Activated gamma-delta T cell treated with anti-CD3 and anti-CD28 coated beads, Interleukin-2, amount 50 U/mL, for 16 hours (primary cell): ENCODE data around the gene RAPH1.
"Not testable (repeated sequence)": the region's sequence is repeated elsewhere in the genome, so short reads cannot be mapped to it uniquely, and the experiment has no call there.

Source experiments
- DNase-seq: peaks from one replicate; pipeline ENCODE4 v3.0.0-alpha.2; 2020; ENCODE audit warnings: low read depth

RAPH1 gene

DNA sequence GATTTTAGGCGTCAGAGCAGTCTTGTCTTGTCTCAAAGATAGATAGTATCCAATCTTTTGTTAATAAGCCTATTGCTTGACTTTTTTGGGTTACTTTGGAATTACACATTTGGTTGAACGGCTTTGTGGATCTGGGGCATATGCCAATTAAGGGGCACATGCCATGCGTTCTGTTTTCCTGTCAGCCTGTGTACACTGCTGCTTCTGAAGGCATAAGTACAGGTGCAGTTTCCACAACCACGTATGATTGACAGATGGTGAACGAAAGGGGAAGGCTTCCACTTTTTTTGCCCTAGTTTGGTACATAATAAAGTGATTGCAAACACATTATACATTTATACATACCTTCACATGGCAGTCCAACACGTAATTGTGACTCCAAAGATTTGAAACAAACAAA, 102.3 kb downstream of the RAPH1 start:
- DNase-seq: no peak

DNA sequence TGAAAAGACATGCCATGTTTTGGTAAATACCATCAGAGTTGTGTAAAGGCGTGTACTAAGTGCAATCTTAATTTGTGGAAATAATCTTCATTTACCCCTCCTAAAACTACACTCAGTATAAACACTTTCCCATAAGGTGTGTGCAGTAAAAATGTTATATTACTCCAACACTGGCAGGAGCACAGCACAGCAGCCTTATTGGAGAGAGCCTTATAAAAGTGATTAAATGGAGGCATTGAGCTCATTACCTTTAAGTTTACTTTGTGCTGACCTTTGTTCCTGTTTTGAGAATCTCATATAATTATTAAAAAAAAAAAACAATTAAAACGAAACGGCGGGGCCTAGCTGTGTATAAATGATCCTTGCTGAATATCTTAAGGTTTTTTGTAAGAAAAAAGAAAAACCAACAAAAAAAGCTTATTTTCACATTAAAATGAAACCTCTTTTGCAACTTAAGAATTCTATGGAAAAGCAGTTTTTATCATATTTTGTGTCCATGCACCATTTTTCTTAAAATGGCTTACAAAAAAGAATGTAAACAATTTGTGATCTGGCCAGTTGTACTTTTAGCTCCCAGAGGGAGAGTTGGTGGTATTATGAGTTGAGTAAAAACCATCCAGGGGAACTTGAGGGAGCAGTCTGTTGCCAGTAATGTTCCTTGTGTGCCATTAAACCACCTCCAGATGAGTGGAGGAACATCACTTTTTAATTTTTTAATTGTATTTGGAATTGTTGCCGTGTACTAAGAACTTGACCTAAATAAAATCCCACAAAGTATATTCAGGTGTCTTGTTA, 103.5 kb downstream of the RAPH1 start:
- no peak for DNase-seq

DNA sequence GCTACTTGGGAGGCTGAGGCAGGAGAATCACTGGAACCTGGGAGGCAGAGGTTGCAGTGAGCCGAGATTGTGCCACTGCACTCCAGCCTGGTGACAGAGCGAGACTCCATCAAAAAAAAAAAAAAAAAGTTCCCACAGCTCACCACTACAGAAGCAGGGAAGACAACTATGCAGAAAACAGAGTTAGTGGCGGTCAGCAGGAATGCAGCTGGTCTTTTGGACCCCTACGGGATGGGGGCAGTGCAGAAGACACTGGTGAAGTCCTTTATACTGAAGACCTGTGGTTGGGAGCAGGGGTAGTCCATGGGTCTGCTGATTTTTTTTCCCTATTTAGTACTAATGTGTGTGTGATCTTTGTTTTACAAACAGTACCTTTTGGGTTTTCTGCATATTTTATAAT, 105.5 kb downstream of the RAPH1 start:
- DNase-seq: not testable (repeated sequence)

DNA sequence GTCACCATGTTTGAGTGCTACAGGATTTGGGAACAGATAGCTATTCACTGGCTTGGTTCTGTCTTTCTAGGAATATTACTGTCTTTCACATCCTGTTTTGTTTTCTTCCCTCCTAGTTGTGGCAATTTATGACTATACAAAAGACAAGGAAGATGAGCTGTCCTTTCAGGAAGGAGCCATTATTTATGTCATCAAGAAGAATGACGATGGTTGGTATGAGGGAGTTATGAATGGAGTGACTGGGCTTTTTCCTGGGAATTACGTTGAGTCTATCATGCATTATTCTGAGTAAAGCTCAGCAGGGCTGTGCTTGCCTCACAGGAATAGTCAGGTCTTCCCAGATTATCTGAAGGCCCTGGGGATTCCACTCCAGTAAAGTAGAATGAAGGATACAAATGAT, 108.0 kb downstream of the RAPH1 start:
- no peak for DNase-seq

DNA sequence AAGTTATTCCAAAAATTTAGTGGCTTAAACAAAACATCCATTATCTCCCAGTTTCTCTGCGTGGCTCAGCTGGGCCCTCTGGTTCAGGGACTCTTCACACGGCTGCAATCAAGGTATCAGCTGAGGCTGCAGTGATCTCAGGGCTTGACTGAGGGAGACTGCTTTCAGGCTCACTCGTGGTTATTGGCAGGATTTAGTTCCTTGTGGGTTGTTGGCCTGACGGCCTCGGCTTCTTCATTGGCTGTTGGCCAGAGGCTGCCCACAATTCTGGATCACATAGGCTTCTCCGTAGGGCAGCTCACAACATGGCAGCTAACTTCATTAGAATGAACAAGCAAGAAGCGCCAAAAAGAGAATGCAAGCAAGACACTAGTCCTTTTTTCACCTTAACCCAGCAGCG, 116.8 kb downstream of the RAPH1 start:
- no peak for DNase-seq

DNA sequence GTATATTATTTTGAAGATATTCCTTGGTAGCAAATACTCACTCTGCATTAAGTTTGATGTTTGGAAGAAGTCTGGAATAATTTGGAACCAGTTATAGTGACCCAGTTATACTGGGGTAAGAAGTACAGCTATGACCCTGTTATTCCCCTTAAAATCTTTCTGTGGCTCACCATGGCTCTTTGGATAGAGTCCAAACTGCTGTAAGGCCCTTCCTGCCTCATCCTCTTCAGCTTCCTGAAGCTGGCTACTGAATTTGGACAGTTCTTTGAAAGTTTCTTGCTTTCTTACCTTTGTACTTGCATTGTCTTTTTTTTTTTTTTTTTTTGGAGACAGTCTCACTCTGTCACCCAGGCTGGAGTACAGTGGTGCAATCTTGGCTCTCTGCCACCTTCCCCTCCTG, 121.3 kb downstream of the RAPH1 start:
- DNase-seq: no peak

DNA sequence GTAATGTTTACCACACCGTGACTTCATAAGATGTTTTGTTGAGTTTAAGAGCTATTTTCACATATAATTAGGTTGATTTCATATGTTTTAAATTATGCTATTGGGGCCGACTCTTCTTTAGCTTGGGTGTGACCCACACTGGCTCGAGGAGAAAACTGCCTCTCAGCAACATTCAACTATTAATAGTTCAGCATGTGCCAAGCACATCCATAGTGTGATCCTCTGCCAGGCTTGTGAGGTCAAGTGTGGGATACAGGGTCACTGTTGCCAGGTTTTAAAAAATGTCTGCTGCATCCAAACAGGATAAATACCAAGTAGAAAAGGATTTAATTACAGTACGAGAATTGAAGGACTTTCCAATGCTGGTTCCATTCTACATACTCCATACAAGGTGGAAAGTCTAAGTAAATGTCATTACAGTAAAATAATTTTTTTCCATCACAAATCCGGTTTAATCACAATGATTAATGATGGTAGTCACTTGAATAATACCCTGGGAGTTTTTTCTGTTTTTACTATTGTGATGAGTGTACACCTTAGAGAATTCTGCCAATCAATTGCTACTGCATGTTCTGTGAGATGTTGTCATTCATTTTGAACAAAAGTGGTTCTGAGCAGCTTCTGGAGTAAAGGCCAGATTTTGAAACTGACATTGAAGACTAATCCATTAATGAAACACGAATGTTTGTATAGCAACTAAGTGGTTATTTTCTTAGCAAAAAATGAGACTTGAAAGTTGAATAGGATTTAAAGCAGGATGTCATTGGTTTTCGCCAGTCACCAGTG, 122.4 kb downstream of the RAPH1 start:
- no peak for DNase-seq

DNA sequence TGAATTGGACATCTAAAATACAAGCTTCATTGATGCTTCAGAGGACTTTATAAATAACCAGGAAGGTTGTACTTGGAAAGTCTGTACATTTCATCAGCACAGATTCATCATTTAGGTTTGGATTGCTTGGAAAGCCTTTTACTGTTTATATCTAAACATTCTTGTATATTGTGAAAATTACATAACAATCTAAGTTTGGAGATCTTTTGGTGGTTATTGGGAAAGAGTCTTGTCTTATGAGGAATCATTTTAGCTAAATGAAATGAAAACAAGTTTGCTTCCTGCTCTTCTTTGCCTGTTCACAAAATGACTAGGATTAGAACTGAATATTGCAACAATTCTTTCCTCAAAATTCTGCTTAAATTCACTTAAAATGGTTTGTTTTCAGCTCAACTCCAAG, 127.6 kb downstream of the RAPH1 start:
- DNase-seq: no peak

DNA sequence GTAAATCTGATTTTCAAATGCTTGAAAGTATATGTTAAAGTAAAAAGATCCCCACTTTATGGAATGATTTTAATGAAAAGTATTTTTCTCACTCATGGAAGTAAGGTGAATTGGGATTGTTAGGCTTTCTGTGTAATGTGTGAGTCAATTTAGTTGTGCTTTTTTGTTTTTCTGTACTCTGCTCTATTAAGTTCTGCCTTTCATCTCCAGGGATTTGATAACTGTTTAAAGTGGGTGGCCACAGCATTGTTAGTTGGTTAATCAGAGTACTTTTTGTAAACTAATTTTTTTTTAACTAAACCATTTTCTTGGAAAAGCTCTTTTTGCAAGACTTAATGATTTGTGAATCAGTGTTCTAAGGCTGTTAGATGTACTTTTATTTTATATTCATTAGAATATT, 130.1 kb downstream of the RAPH1 start:
- no peak for DNase-seq

DNA sequence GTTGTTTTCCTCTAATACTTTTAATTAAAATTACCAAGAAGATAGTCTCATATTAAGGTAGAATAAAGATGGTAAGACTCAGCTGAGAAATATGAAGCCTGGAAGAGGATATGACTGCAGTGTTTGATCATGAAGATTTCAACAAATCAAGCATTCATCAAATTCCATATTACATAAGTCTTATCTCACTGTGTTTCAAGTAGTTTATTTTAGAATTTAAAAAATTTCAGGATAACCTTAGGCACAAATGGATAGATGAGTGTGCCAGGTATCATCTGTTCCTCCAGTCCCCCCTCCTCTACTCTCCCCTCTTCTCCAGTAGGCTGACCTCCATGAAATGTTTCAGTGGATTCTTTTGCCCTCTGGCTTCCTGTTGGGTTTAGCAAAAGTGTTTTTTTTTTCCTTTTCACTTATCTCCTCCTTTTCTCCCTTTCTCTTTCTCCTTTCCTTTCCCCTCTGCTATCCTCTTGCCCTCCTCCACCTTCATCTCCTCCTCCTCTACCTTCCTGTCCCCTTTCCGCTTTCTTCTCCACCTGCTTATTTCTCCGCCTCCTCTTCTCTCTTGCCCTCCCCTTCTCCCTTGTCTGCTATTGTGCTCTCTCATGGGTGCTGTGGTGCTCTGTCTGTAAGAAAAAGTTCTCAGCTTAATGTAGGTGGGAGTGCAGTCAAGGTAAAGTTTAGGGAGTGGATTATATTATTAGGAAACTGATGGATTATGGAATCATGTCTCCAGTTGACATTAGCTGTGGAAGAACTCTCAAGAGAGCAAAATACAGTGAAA, 134.1 kb downstream of the RAPH1 start:
- DNase-seq: no peak

DNA sequence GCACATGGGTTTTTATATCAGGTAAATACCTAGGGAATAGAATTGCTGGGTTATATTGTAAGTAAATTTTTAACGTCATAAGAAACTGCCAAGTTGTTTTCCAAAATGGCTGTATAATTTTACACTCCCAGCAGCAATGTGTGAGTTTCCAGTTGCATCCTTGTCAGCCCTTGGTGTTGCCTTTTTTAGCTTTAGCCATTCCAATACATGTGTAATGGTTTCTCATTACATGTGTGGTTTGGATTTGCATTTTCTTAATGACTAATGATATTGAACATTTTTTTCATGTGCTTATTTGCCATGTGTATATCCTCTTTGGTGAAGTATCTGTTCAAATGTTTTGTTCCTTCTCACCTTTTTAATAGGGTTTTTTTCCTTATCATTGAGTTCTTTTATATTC, 136.1 kb downstream of the RAPH1 start:
- no peak for DNase-seq

DNA sequence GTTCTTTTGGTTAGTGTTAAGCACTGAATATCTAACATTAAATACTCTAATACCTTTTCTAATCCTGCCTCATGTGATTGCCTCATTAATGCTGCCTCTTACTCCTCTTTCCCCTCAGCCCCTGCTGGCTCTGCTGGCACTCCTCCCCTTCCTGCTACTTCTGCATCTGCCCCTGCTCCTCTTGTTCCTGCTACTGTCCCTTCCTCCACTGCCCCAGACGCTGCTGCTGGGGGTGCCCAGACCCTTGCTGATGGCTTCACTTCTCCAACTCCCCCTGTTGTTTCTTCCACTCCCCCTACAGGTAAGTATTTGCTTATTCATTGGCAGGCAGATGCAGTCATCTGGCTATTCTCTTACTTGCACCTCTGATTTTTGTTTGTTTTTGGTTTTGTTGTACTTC, 138.4 kb downstream of the RAPH1 start:
- no peak for DNase-seq

DNA sequence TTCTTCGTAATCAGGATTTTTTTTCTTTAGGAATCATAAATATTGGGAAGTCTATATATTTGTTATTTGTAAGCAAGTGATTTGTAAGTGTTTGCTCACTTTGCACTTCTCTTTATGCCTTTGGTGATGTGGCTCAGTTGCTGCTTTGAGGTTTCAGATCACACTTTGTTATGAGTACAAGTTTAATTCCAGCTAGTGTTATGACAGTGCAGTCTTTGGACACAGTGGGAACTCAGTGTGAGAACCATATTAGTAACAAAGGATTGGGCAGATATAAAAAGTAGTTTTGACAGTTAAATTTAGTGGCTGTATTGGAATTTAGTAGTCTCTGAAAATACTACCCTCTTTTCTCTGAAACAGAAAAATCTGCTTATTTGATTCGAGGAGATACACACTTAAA, 139.2 kb downstream of the RAPH1 start:
- DNase-seq: no peak

DNA sequence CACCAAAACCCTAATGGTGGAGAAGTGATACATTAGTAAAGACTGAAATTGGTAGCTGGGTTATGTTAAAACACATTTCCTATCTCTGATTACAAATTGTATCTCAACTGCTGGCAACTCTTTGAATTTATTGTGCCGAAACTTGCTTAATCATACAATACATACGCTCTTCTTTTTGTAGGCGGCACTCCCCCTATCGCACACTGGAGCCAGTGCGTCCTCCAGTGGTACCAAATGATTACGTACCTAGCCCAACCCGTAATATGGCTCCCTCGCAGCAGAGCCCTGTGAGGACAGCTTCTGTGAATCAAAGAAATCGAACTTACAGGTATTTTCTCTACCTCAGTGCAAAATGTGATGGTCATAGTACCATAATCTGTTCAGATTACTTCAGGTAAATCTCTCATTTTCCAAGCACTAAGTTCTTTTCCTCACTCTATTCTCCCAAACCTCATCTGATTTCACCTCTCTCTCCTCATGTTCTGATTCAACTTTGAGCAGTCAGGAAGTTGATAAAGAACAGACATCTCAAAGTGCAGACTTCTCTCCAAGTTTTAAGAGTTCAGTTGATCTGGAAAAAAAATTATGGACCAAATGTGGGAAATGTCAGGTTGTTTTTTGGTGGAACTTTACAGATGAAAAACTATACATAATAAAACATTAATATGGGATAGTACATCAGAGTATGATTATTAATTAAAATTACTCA, 140.4 kb downstream of the RAPH1 start:
- no peak for DNase-seq

DNA sequence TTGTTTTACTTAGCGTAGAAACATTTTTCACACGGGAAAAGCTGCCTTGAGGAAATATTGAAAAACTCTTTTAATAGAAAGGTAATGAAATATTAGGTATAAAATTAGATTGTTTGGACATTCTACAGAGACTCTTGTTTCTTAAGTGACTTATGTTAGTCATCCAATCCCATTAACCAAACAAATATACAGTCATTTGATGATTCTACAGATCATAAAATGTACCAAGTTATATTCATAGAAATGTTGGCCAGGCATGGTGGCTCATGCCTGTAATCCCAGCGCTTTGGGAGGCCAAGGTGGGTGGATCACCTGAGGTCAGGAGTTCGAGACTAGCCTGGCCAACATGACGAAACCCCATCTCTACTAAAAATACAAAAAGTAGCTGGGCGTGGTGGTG, 146.9 kb downstream of the RAPH1 start:
- DNase-seq: not testable (repeated sequence)

DNA sequence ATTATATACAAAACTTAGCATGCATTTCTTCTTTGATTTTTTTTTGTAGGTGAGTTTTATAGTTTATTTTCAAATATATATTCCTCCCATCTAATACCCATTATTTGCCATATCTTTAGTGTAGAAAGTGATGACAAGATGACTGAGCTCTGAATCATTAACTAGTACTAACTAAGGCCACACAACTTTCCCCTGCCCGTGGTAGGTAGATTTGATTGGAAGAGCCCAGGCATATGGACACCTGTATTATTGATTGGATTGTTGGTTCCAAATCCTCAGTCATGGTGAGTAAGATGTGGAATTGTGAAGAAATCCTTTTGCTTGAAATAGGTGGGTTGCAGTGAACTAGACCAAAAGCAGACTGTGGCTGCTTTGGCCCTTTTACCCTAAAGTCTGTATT, 152.1 kb downstream of the RAPH1 start:
- DNase-seq: no peak

DNA sequence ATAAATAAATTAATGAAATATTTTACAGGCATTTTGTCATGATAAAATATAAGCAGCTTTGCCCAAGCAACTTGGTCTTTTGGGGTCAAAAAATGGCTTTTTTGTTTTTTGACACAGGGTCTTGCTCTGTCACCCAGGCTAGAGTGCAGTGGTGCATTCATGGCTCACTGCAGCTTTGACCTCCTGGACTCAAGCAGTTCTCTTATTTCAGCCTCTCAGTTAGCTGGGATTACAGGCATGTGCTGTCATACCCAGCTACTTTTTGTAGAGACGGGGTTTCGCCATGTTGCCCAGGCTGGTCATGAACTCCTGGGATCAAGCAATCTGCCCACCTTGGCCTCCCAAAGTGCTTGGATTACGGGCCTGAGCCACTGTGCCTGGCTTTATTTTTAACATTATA, 155.9 kb downstream of the RAPH1 start:
- DNase-seq: no peak

DNA sequence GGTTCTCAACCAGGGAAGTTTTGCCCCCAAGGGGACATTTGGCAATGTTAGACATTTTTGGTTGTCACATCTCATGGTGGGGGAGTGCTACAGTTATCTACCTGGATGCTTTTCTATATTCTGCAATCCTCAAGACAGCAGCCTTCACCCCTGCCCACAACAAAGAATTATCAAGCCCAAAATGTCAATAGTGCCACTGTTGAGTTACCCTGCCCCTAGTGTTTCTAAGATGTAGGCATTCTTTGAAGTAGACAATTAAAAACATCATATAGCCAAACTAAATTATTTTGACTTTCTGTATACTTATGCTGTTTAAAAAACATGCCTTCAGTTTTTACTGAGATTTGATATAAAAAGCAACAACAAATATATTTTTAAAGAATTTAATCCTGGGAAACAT, 158.9 kb downstream of the RAPH1 start:
- DNase-seq: no peak

DNA sequence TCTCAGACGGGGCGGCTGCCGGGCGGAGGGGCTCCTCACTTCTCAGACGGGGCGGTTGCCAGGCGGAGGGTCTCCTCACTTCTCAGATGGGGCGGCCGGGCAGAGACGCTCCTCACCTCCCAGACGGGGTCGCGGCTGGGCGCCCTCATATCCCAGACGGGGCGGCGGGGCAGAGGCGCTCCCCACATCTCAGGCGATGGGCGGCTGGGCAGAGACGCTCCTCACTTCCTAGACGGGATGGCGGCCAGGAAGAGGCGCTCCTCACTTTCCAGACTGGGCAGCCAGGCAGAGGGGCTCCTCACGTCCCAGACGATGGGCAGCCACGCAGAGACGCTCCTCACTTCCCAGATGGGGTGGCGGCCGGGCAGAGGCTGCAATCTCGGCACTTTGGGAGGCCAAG, 162.4 kb downstream of the RAPH1 start:
- not testable (repeated sequence) for DNase-seq

DNA sequence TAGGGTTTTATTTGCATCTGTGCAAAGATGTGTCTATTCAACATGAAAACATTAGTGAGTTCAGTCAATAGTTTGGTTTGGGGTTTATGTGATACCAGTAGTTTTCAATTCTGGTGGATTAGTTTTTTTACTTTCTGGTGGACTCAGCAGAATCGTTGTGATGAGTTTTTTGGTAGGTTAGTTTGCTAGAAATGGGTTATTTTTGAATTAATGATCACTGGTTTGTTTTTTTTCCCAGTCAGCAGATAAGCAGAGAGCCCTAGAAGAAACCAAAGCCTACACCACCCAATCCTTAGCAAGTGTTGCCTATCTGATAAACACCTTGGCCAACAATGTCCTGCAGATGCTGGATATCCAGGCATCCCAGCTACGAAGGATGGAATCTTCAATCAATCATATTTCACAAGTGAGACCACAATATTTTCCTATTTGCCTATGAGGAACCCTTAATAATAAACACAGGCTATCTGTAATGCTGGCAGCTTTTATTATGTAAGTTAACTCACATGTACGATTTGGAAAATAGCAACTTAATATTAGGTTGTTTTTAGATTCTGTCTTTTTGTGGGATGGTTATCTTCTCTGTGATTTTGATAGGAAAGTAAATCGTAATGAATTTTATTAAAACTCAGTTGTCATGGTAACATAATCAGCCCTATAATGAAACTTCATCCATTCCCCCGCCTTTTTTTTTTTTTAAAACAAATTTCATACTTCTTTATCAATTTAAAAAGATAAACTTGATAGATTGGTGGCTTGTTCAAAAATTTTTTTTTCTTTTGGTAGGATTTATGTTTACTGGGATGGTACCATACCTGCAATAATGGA, 168.2 kb downstream of the RAPH1 start:
- no peak for DNase-seq

DNA sequence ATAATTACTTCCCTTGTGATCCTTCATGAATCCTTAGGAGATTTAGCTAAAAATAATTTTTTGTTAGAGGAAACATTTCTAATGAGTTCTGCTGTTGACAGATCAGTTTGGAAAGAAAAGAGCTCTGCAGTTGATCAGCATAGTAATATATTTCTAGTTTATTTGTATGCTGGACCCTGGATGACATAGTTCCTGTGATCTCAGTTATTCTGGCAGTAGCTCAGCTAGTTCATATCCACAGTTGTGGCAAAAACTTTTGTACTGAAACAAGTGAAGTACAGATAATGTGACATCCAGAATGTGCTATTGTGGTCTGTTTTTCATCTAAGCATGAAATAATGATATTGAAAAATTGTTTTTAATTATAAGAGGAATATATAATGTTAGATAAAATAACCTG, 173.2 kb downstream of the RAPH1 start:
- DNase-seq: no peak
